IMR-90 (cell line): ENCODE measurements around the gene C7orf33. TPM values are rescaled to one million over a fixed set of nuclear protein-coding genes. Genes with fewer than 3 reads are reported as not detected.

Source experiments
- ATAC-seq: fragments of 200-7000 bp; cut with Tn5 transposase; 2 replicates; pipeline ENCODE4 v1.9.1; 2020; ENCODE audit warnings: low read depth, mild to moderate bottlenecking, moderate library complexity
- Bru-seq: library from RNA; stranded (reverse); fragments of 400-500 nt; gene quantifications from one replicate; lab custom pipeline; 2021; lab: Mats Ljungman, UMichigan
- BruChase-seq, 2 experiments: library from RNA; stranded (reverse); fragments of 400-500 nt; gene quantifications; one replicate each; lab custom pipeline; 2021; lab: Mats Ljungman, UMichigan
- BruUV-seq: library from RNA; stranded (reverse); fragments of 400-500 nt; replicated peaks from 2 replicates; lab custom pipeline; 2021; lab: Mats Ljungman, UMichigan
- CTCF ChIA-PET: fragments of 300-600 bp; formaldehyde crosslinking; extraction: SDS; loops from one replicate; lab custom pipeline; 2021; ENCODE audit warnings: antibody characterized with exemption; lab: Yijun Ruan, JAX
- POLR2A ChIA-PET: fragments of 300-600 bp; sonication (Branson Sonifier 250); formaldehyde crosslinking; loops from one replicate; lab custom pipeline; 2022; ENCODE audit warnings: antibody characterized with exemption; ENCODE audit not compliant: unreplicated experiment; lab: Charles Lee
- DNase-seq: peaks from one replicate; pipeline ENCODE4 v3.0.0; 2013
- H2AFZ ChIP-seq: replicated peaks from 2 replicates; pipeline ENCODE3; 2013; ENCODE audit warnings: low read length, mild to moderate bottlenecking; ENCODE audit not compliant: poor library complexity
- H2AK5ac ChIP-seq: 2 replicates; pipeline ENCODE4 v1.6.1; 2013; ENCODE audit warnings: low read depth, low read length, inconsistent platforms
- H2AK9ac ChIP-seq: replicated peaks from 2 replicates; pipeline ENCODE3; 2013; ENCODE audit warnings: mild to moderate bottlenecking, low read depth, low read length, moderate library complexity; ENCODE audit not compliant: poor library complexity
- H2BK120ac ChIP-seq: 2 replicates; pipeline ENCODE4 v1.6.1; 2013; ENCODE audit warnings: low read depth, low read length, inconsistent platforms
- H2BK15ac ChIP-seq: 3 replicates; pipeline ENCODE4 v1.6.1; 2013; ENCODE audit warnings: low read depth, low read length, inconsistent platforms
- H2BK20ac ChIP-seq: 2 replicates; pipeline ENCODE4 v1.6.1; 2013; ENCODE audit warnings: low read depth, mild to moderate bottlenecking, inconsistent platforms, low read length, moderate library complexity
- H2BK5ac ChIP-seq: 2 replicates; pipeline ENCODE4 v1.6.1; 2013; ENCODE audit warnings: mild to moderate bottlenecking, low read depth, low read length, inconsistent platforms; ENCODE audit not compliant: poor library complexity, severe bottlenecking
- H3K14ac ChIP-seq: replicated peaks from 2 replicates; pipeline ENCODE4 v1.6.1; 2013; ENCODE audit warnings: low read depth, low read length, inconsistent platforms
- H3K18ac ChIP-seq: 2 replicates; pipeline ENCODE4 v1.6.1; 2013; ENCODE audit warnings: low read depth, low read length, control low read depth
- H3K23ac ChIP-seq: 2 replicates; pipeline ENCODE4 v1.6.1; 2013; ENCODE audit warnings: low read depth, low read length, inconsistent platforms
- H3K27ac ChIP-seq: 2 replicates; pipeline ENCODE4 v1.5.1; 2013; ENCODE audit warnings: mild to moderate bottlenecking, control low read depth, low read length; ENCODE audit not compliant: insufficient read depth
- H3K27me3 ChIP-seq: 2 replicates; pipeline ENCODE4 v1.6.1; 2013; ENCODE audit warnings: low read length; ENCODE audit not compliant: control insufficient read depth, insufficient read depth
- H3K36me3 ChIP-seq: 2 replicates; pipeline ENCODE4 v1.6.1; 2013; ENCODE audit warnings: low read length, mixed read lengths; ENCODE audit not compliant: control insufficient read depth, insufficient read depth
- H3K4ac ChIP-seq: 2 replicates; pipeline ENCODE4 v1.6.1; 2013; ENCODE audit warnings: low read depth, low read length, inconsistent platforms
- H3K4me1 ChIP-seq: 2 replicates; pipeline ENCODE4 v1.6.1; 2013; ENCODE audit warnings: low read length, mixed read lengths; ENCODE audit not compliant: control insufficient read depth, insufficient read depth
- H3K4me2 ChIP-seq: 2 replicates; pipeline ENCODE4 v1.6.1; 2013; ENCODE audit warnings: low read depth, mild to moderate bottlenecking, control low read depth, low read length, moderate library complexity
- H3K4me3 ChIP-seq: 2 replicates; pipeline ENCODE4 v1.5.1; 2013; ENCODE audit warnings: low read depth, mild to moderate bottlenecking, control low read depth, low read length, moderate library complexity; ENCODE audit not compliant: insufficient read depth
- H3K56ac ChIP-seq: 2 replicates; pipeline ENCODE4 v1.6.1; 2013; ENCODE audit warnings: low read length, inconsistent platforms; ENCODE audit not compliant: insufficient read depth; ENCODE audit errors: extremely low read depth
- H3K79me1 ChIP-seq, 2 experiments: 2 replicates each; pipeline ENCODE4 v1.6.1; 2013; ENCODE audit warnings: low read length in 2 of 2, inconsistent platforms in 1 of 2, low read depth in 1 of 2
- H3K9ac ChIP-seq: 2 replicates; pipeline ENCODE4 v1.6.1; 2013; ENCODE audit warnings: low read depth, low read length, control low read depth
- H3K9me1 ChIP-seq: 2 replicates; pipeline ENCODE4 v1.6.1; 2013; ENCODE audit warnings: low read length, inconsistent platforms; ENCODE audit not compliant: insufficient read depth
- H3K9me3 ChIP-seq: 2 replicates; pipeline ENCODE4 v1.6.1; 2013; ENCODE audit warnings: low read length; ENCODE audit not compliant: control insufficient read depth, insufficient read depth
- H4K20me1 ChIP-seq: 2 replicates; pipeline ENCODE4 v1.6.1; 2013; ENCODE audit warnings: low read length, inconsistent platforms; ENCODE audit not compliant: insufficient read depth
- H4K5ac ChIP-seq: 2 replicates; pipeline ENCODE4 v1.6.1; 2013; ENCODE audit warnings: mild to moderate bottlenecking, low read depth, low read length, control low read depth
- H4K8ac ChIP-seq, 2 experiments: 2 replicates each; pipeline ENCODE4 v1.6.1; 2013; ENCODE audit warnings: low read depth in 2 of 2, low read length in 2 of 2, control low read depth in 1 of 2, inconsistent platforms in 1 of 2
- H4K91ac ChIP-seq: 2 replicates; pipeline ENCODE4 v1.6.1; 2013; ENCODE audit warnings: low read depth, low read length, inconsistent platforms; ENCODE audit not compliant: insufficient read depth
- BHLHE40 ChIP-seq: fragments of 150-350 bp; IDR thresholded peaks from 2 replicates; pipeline ENCODE4 v1.6.1; 2016; ENCODE audit warnings: mild to moderate bottlenecking, low read depth, low read length
- CEBPB ChIP-seq: IDR thresholded peaks from 2 replicates; pipeline ENCODE4 v1.6.1; 2012; ENCODE audit warnings: low read depth, low read length, improper control_type of control experiment
- CHD1 ChIP-seq: IDR thresholded peaks from 2 replicates; pipeline ENCODE4 v1.6.1; 2012; ENCODE audit warnings: low read depth, low read length, improper control_type of control experiment
- FOS ChIP-seq: fragments of 150-350 bp; IDR thresholded peaks from 2 replicates; pipeline ENCODE4 v1.6.1; 2016; ENCODE audit warnings: low read depth, low read length
- MAFK ChIP-seq: IDR thresholded peaks from 2 replicates; pipeline ENCODE4 v1.6.1; 2012; ENCODE audit warnings: low read depth, low read length, improper control_type of control experiment
- MAZ ChIP-seq: IDR thresholded peaks from 2 replicates; pipeline ENCODE4 v1.6.1; 2012; ENCODE audit warnings: low read depth, mild to moderate bottlenecking, low read length, improper control_type of control experiment, moderate library complexity, borderline replicate concordance
- MXI1 ChIP-seq: IDR thresholded peaks from 2 replicates; pipeline ENCODE4 v1.6.1; 2012; ENCODE audit warnings: low read depth, mild to moderate bottlenecking, low read length, moderate library complexity, borderline replicate concordance
- NFE2L2 ChIP-seq: fragments of 150-350 bp; IDR thresholded peaks from 2 replicates; pipeline ENCODE4 v1.6.1; 2016; ENCODE audit warnings: low read depth, mild to moderate bottlenecking, low read length
- POLR2A ChIP-seq: IDR thresholded peaks from 2 replicates; pipeline ENCODE4 v1.6.1; 2012; ENCODE audit warnings: mild to moderate bottlenecking, low read depth, low read length
- RAD21 ChIP-seq: IDR thresholded peaks from 2 replicates; pipeline ENCODE4 v1.6.1; 2012; ENCODE audit warnings: low read length, improper control_type of control experiment
- RCOR1 ChIP-seq: IDR thresholded peaks from 2 replicates; pipeline ENCODE4 v1.6.1; 2012; ENCODE audit warnings: mild to moderate bottlenecking, low read length, improper control_type of control experiment; ENCODE audit not compliant: insufficient replicate concordance
- RFX5 ChIP-seq: IDR thresholded peaks from 2 replicates; pipeline ENCODE4 v1.8.0; 2012; ENCODE audit warnings: low read depth, mild to moderate bottlenecking, low read length, moderate library complexity
- SMC3 ChIP-seq: fragments of 150-350 bp; IDR thresholded peaks from 2 replicates; pipeline ENCODE4 v1.6.1; 2016; ENCODE audit warnings: low read depth, mild to moderate bottlenecking, antibody characterized with exemption, low read length, moderate library complexity
- WGBS, 2 experiments: methylation state at CpG; one replicate each; pipeline versions ENCODE4 v1.1.5 to v1.1.7; 2013; ENCODE audit warnings: missing lambda C conversion rate in 2 of 2; ENCODE audit not compliant: insufficient read length in 1 of 2; ENCODE audit errors: extremely low coverage in 2 of 2; 5-methylcytosine and 5-hydroxymethylcytosine counted together
- dilution Hi-C: fragments of 300-500 bp; cut with HindIII; formaldehyde crosslinking; loops from one replicate; pipeline ENCODE4 v1.14.3; 2018; ENCODE audit warnings: low sequenced_read_pairs; ENCODE audit not compliant: unreplicated experiment
- in situ Hi-C: fragments of 300-500 bp; cut with MboI; formaldehyde crosslinking; loops from 3 replicates; pipeline ENCODE4 v1.14.3; 2019; ENCODE audit warnings: low sequenced_read_pairs, inconsistent platforms, mixed read lengths
- intact Hi-C: fragments of 100-400 bp; cut with micrococcal nuclease; formaldehyde crosslinking; loops from 2 replicates; pipeline ENCODE4 v1.10.0; 2022
- long read RNA-seq: library from polyadenylated mRNA; unstranded; transcript quantifications from one replicate; pipeline ENCODE4 v2.0.0, GENCODE V29; 2021; ENCODE audit not compliant: unreplicated experiment
- polyA plus RNA-seq, 3 experiments: library from polyadenylated mRNA; depleted of rRNA; stranded (reverse); fragments of >200 nt; gene quantifications; 2 replicates each; pipeline ENCODE4 v1.2.3, GENCODE V29; 2012; ENCODE audit warnings: low replicate concordance in 1 of 3
- total RNA-seq: library from RNA; depleted of rRNA; stranded (reverse); fragments of >200 nt; gene quantifications from 2 replicates; pipeline ENCODE4 v1.2.3, GENCODE V29; 2012; rRNA removed
- TF ChIP-seq, protein P1 (sequence below): fragments of 150-350 bp; IDR thresholded peaks from 2 replicates; pipeline ENCODE4 v1.6.1; 2016; ENCODE audit warnings: low read depth, mild to moderate bottlenecking, low read length, moderate library complexity, borderline replicate concordance
- TF ChIP-seq, protein P2 (sequence below): fragments of 150-350 bp; IDR thresholded peaks from 2 replicates; pipeline ENCODE4 v1.6.1; 2017; ENCODE audit warnings: mild to moderate bottlenecking, antibody characterized with exemption, low read length, low read depth

Gene C7orf33, protein sequence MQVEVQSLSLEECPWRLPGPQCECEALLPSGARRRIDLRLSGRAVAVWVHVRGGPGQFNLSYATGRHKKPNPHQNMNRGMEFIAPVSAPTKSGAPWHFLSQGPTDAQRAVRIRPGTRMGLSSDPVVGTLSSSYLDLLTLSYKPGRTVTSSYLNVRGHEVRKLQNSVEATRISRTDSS
- total RNA-seq = not detected in 2 replicates
- polyA plus RNA-seq (2012; rRNA removed) = not detected in 2 replicates
- not detected in 2 replicates for polyA plus RNA-seq (2012; cell fraction: cytosol; rRNA removed)
- polyA plus RNA-seq (2012; cell fraction: nucleus; rRNA removed; ENCODE audit: low replicate concordance) = not detected in 2 replicates
- Bru-seq, nascent RNA = not detected
- not detected for BruChase-seq, experiment 1, labeled RNA remaining after a 6-hour chase
- not detected for BruChase-seq, experiment 2, labeled RNA remaining after a 2-hour chase
- long read RNA-seq = 0 reads

DNA sequence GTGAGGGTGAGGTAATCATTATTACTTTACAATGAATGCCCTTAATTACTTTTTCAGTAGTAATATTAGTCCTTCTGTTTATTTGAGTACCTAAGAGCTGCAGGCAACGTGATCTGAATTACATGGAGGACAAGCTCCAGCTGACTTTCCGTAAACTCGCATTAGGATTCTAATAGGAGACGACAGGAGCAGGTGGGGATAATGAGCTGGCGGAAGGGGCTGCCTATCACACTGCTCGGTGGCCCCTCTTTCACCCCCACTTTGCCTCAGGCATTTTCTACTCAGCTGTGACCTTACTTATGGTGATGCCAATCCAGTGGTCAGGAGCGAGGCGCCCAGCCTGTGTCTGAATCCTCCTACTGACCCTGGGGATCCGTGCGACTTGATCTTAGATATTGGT is at the start of gene C7orf33:
C7orf33 (plus strand) TSS at position 296 of the 400 bp plus-strand sequence. CDS start 160 bp downstream, outside the sequence.
- Histone ChIP-seq H3K56ac (no peak within 1 kb of the TSS), H2BK20ac (no peak within 1 kb of the TSS), H3K9me3 (no peaks in the 10 kb centered on the region), H3K23ac (no peak within 1 kb of the TSS), H3K9ac (no peak within 1 kb of the TSS), H3K27ac (no peak within 1 kb of the TSS), H2AK5ac (no peak within 1 kb of the TSS), H3K36me3 (no peaks in the 10 kb centered on the region), H4K91ac (no peak within 1 kb of the TSS), H3K4ac (no peak within 1 kb of the TSS), H3K18ac (no peak within 1 kb of the TSS), H3K4me2 (no peak within 1 kb of the TSS), H2BK120ac (no peak within 1 kb of the TSS), H2AFZ (no peak within 1 kb of the TSS), H2BK15ac (no peak within 1 kb of the TSS), H3K14ac (no peak within 1 kb of the TSS), H3K4me3 (no peak within 1 kb of the TSS), H2AK9ac (no peak within 1 kb of the TSS), H4K20me1 (no peaks in the 10 kb centered on the region), H4K5ac (no peak within 1 kb of the TSS), H3K79me1 (no peaks in the 10 kb centered on the region), H4K8ac (no peak within 1 kb of the TSS), H3K4me1 (no peaks in the 10 kb centered on the region), H3K9me1 (no peaks in the 10 kb centered on the region), H2BK5ac (no peak within 1 kb of the TSS), H3K27me3 (peaks cover 7% of the 10 kb centered on the region)
- BruUV-seq = no TSS peak
- TF ChIP-seq RFX5 (no peak), MAZ (no peak), CEBPB (no peak), SMC3 (no peak), POLR2A (no peak), RCOR1 (no peak), MAFK (no peak), RAD21 (no peak), BHLHE40 (no peak), MXI1 (no peak), NFE2L2 (no peak), CHD1 (no peak), FOS (no peak)
- TF ChIP-seq, protein P1, sequence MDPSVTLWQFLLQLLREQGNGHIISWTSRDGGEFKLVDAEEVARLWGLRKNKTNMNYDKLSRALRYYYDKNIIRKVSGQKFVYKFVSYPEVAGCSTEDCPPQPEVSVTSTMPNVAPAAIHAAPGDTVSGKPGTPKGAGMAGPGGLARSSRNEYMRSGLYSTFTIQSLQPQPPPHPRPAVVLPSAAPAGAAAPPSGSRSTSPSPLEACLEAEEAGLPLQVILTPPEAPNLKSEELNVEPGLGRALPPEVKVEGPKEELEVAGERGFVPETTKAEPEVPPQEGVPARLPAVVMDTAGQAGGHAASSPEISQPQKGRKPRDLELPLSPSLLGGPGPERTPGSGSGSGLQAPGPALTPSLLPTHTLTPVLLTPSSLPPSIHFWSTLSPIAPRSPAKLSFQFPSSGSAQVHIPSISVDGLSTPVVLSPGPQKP = no peak
- TF ChIP-seq, protein P2, sequence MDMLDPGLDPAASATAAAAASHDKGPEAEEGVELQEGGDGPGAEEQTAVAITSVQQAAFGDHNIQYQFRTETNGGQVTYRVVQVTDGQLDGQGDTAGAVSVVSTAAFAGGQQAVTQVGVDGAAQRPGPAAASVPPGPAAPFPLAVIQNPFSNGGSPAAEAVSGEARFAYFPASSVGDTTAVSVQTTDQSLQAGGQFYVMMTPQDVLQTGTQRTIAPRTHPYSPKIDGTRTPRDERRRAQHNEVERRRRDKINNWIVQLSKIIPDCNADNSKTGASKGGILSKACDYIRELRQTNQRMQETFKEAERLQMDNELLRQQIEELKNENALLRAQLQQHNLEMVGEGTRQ = no peak
- dilution Hi-C loops (no loop called here), in situ Hi-C loops (no loop called here), intact Hi-C loops (no loop called here)
- ChIA-PET POLR2A (no interaction called here), CTCF (no interaction called here)
- DNase-seq (no peak), ATAC-seq (no peak)
- 100% methylated on average over 2 of the region's 10 CpGs; no CpG with 5 or more reads in 1 of the 2 experiments for WGBS, 2 experiments
